Vagina (tissue), 2 donors: ENCODE data around the gene RAMACL.
A peak's percentile ranks its signal among the peaks of the same experiment; 100 is the strongest.

ENCODE experiments used
- CTCF ChIP-seq, 3 experiments: fragments of 450-650 bp in 2 of 3; fragments of 200-600 bp in 1 of 3; sonication (generic) in 1 of 3; IDR thresholded peaks; one replicate each; pipeline ENCODE4 v1.5.1; 2017 to 2019; ENCODE audit warnings: antibody characterized with exemption in 3 of 3, mild to moderate bottlenecking in 2 of 3, moderate library complexity in 2 of 3
- POLR2A ChIP-seq, 2 donors: fragments of 450-650 bp; IDR thresholded peaks; one replicate each; pipeline ENCODE4 v1.6.1; 2017; ENCODE audit warnings: antibody characterized with exemption in 2 of 2, mild to moderate bottlenecking in 2 of 2, moderate library complexity in 2 of 2
- POLR2AphosphoS5 ChIP-seq, 2 donors: sonication (generic); formaldehyde crosslinking; IDR thresholded peaks; one replicate each; pipeline ENCODE4 v1.9.0; 2017; ENCODE audit warnings: antibody characterized with exemption in 2 of 2, mild to moderate bottlenecking in 2 of 2, low read depth in 1 of 2; ENCODE audit not compliant: insufficient read depth in 1 of 2

- TF ChIP-seq CTCF (IDR thresholded peaks at IDR 0.05) (no peak), POLR2A (IDR thresholded peaks at IDR 0.05) (no peak), POLR2AphosphoS5 (IDR thresholded peaks at IDR 0.05; ENCODE audit: insufficient read depth in 1 of 2, low read depth in 1 of 2) (peak in 1 of 2 donors; percentile 83)
These were observed 19.4 kb downstream of the RAMACL start for GRCh38 chr6:166567107-166567506.
